H1 (cell line): Measurements from ENCODE around the gene PTH1R. TPM values are rescaled to one million over a fixed set of nuclear protein-coding genes. Genes with fewer than 3 reads are reported as not detected.

ENCODE experiments used
- CTCF ChIA-PET: fragments of 300-600 bp; sonication (Branson Sonifier 250); formaldehyde crosslinking; loops from one replicate; lab custom pipeline; 2021; ENCODE audit not compliant: partially characterized antibody; lab: Charles Lee
- POLR2A ChIA-PET: fragments of 300-600 bp; sonication (Branson Sonifier 250); formaldehyde crosslinking; loops from one replicate; lab custom pipeline; 2021; ENCODE audit warnings: inconsistent platforms; ENCODE audit not compliant: partially characterized antibody; lab: Charles Lee
- DNase-seq, 2 experiments: peaks; one replicate each; pipeline versions ENCODE4 v3.0.0 to v3.0.0-alpha.2; 2010 to 2022; ENCODE audit warnings: low spot score in 2 of 2, low read depth in 1 of 2, mixed read lengths in 1 of 2
- FAIRE-seq: peaks from 2 replicates; lab custom pipeline; 2011; peaks lifted over from hg19 to GRCh38; lab: Jason Lieb, UNC
- H2AFZ ChIP-seq: 2 replicates; pipeline ENCODE4 v1.8.1; 2012; ENCODE audit warnings: low read length, inconsistent platforms
- H2AK5ac ChIP-seq: 2 replicates; pipeline ENCODE4 v1.6.1; 2013; ENCODE audit warnings: low read depth, low read length
- H2BK120ac ChIP-seq: replicated peaks from 2 replicates; pipeline ENCODE3; 2013; ENCODE audit warnings: low read depth, low read length, inconsistent platforms
- H2BK12ac ChIP-seq: 2 replicates; pipeline ENCODE4 v1.6.1; 2013; ENCODE audit warnings: low read depth, low read length
- H2BK15ac ChIP-seq: 2 replicates; pipeline ENCODE4 v1.6.1; 2013; ENCODE audit warnings: low read length
- H2BK20ac ChIP-seq: 2 replicates; pipeline ENCODE4 v1.6.1; 2013; ENCODE audit warnings: low read length
- H2BK5ac ChIP-seq: 2 replicates; pipeline ENCODE4 v1.6.1; 2013; ENCODE audit warnings: low read depth, low read length
- H3K14ac ChIP-seq: 2 replicates; pipeline ENCODE4 v1.6.1; 2013; ENCODE audit warnings: inconsistent platforms; ENCODE audit not compliant: insufficient read length
- H3K18ac ChIP-seq: 2 replicates; pipeline ENCODE4 v1.6.1; 2013; ENCODE audit warnings: low read length; ENCODE audit errors: extremely low read depth
- H3K23ac ChIP-seq: 2 replicates; pipeline ENCODE4 v1.6.1; 2013; ENCODE audit warnings: inconsistent platforms; ENCODE audit not compliant: insufficient read length
- H3K23me2 ChIP-seq: 2 replicates; pipeline ENCODE4 v1.6.1; 2013; ENCODE audit warnings: low read depth, low read length
- H3K27ac ChIP-seq: 2 replicates; pipeline ENCODE4 v1.6.1; 2011; ENCODE audit warnings: low read depth, low read length, inconsistent platforms
- H3K27me3 ChIP-seq, 4 experiments: replicated peaks in 1 of 4; 1 replicate in 1 of 4; 2 replicates in 3 of 4; pipeline versions ENCODE4 v1.6.1 to v1.8.1; 2011 to 2013; ENCODE audit warnings: low read length in 3 of 4, mild to moderate bottlenecking in 3 of 4, inconsistent platforms in 2 of 4, mixed read lengths in 2 of 4, moderate library complexity in 1 of 4; ENCODE audit not compliant: control insufficient read depth in 3 of 4, insufficient read depth in 3 of 4; ENCODE audit errors: extremely low read depth in 1 of 4
- H3K36me3 ChIP-seq, 4 experiments: 2 replicates each; pipeline versions ENCODE4 v1.6.1 to v1.8.1; 2011 to 2013; ENCODE audit warnings: mild to moderate bottlenecking in 4 of 4, low read length in 3 of 4, moderate library complexity in 2 of 4, control low read depth in 1 of 4, inconsistent platforms in 1 of 4; ENCODE audit not compliant: insufficient read depth in 4 of 4, control insufficient read depth in 2 of 4
- H3K4ac ChIP-seq: replicated peaks from 2 replicates; pipeline ENCODE3; 2013; ENCODE audit warnings: low read length, low read depth, mixed read lengths, inconsistent platforms; ENCODE audit not compliant: insufficient read length
- H3K4me1 ChIP-seq, 4 experiments: replicated peaks in 1 of 4; 1 replicate in 1 of 4; 2 replicates in 3 of 4; pipeline versions ENCODE4 v1.6.1 to v1.8.1; 2011 to 2013; ENCODE audit warnings: low read length in 3 of 4, inconsistent platforms in 2 of 4, mixed read lengths in 1 of 4; ENCODE audit not compliant: insufficient read depth in 4 of 4, control insufficient read depth in 3 of 4
- H3K4me2 ChIP-seq, 2 experiments: 2 replicates each; pipeline versions ENCODE4 v1.6.1 to v1.8.1; 2011 to 2013; ENCODE audit warnings: low read depth in 2 of 2, low read length in 2 of 2, control low read depth in 1 of 2, inconsistent platforms in 1 of 2, mild to moderate bottlenecking in 1 of 2; ENCODE audit not compliant: insufficient read depth in 1 of 2
- H3K4me3 ChIP-seq, 4 experiments: fragments of 200-600, 300-600 bp in 1 of 4; sonication (generic), shearing (Covaris generic), sonication (Bioruptor Twin) in 1 of 4; 2 replicates each; pipeline versions ENCODE4 v1.5.1 to v1.8.1; 2011 to 2016; ENCODE audit warnings: low read length in 4 of 4, low read depth in 3 of 4, control low read depth in 2 of 4, inconsistent platforms in 2 of 4, mild to moderate bottlenecking in 2 of 4, mixed read lengths in 1 of 4, moderate library complexity in 1 of 4; ENCODE audit not compliant: insufficient read depth in 2 of 4; ENCODE audit errors: extremely low read depth in 1 of 4
- H3K56ac ChIP-seq: replicated peaks from 2 replicates; pipeline ENCODE3; 2013; ENCODE audit warnings: low read depth, mild to moderate bottlenecking, mixed read lengths, low read length, inconsistent platforms; ENCODE audit not compliant: insufficient read length
- H3K79me1 ChIP-seq: 2 replicates; pipeline ENCODE4 v1.6.1; 2013; ENCODE audit warnings: low read depth, low read length, control low read depth
- H3K79me2 ChIP-seq, 2 experiments: 2 replicates each; pipeline versions ENCODE4 v1.6.1 to v1.8.1; 2012 to 2013; ENCODE audit warnings: low read length in 2 of 2, mild to moderate bottlenecking in 2 of 2, inconsistent platforms in 1 of 2; ENCODE audit not compliant: insufficient read depth in 2 of 2, control insufficient read depth in 1 of 2
- H3K9ac ChIP-seq, 4 experiments: replicated peaks in 1 of 4; 1 replicate in 1 of 4; 2 replicates in 3 of 4; pipeline versions ENCODE4 v1.6.1 to v1.8.1; 2011 to 2013; ENCODE audit warnings: low read depth in 3 of 4, low read length in 3 of 4, control low read depth in 2 of 4, mild to moderate bottlenecking in 2 of 4, moderate library complexity in 2 of 4, inconsistent platforms in 1 of 4; ENCODE audit errors: extremely low read depth in 1 of 4
- H3K9me3 ChIP-seq, 2 experiments: 2 replicates each; pipeline versions ENCODE4 v1.6.1 to v1.8.1; 2012 to 2013; ENCODE audit warnings: mild to moderate bottlenecking in 2 of 2, moderate library complexity in 2 of 2, control low read depth in 1 of 2, inconsistent platforms in 1 of 2, low read depth in 1 of 2, low read length in 1 of 2, mixed read lengths in 1 of 2; ENCODE audit not compliant: insufficient read depth in 2 of 2
- H4K20me1 ChIP-seq, 2 experiments: replicated peaks in 1 of 2; 2 replicates each; pipeline versions ENCODE3 to v1.8.1; 2011 to 2013; ENCODE audit warnings: inconsistent platforms in 2 of 2, low read length in 2 of 2, mild to moderate bottlenecking in 1 of 2; ENCODE audit not compliant: insufficient read depth in 2 of 2, control insufficient read depth in 1 of 2
- H4K5ac ChIP-seq: 2 replicates; pipeline ENCODE4 v1.6.1; 2013; ENCODE audit warnings: low read length, low read depth, mixed read lengths, inconsistent platforms; ENCODE audit not compliant: insufficient read length
- H4K8ac ChIP-seq: 2 replicates; pipeline ENCODE4 v1.8.0; 2013; ENCODE audit warnings: mild to moderate bottlenecking, moderate library complexity, low read length, inconsistent platforms; ENCODE audit not compliant: insufficient read depth; ENCODE audit errors: extremely low read depth
- H4K91ac ChIP-seq: replicated peaks from 2 replicates; pipeline ENCODE3; 2013; ENCODE audit warnings: low read length, mixed read lengths, inconsistent platforms; ENCODE audit not compliant: insufficient read length
- ASH2L ChIP-seq: fragments of 200-600, 300-600 bp; sonication (generic); IDR thresholded peaks from one replicate; pipeline ENCODE4 v1.7.1; 2017; ENCODE audit warnings: low read length
- BCL11A ChIP-seq, 2 experiments: IDR thresholded peaks; one replicate each; pipeline ENCODE4 v1.6.1; 2011; ENCODE audit warnings: low read depth in 2 of 2, low read length in 2 of 2, mild to moderate bottlenecking in 2 of 2
- CBX5 ChIP-seq: fragments of 300-800, 300-1000 bp; sonication (generic); IDR thresholded peaks from 2 replicates; pipeline ENCODE4 v1.7.1; 2016; ENCODE audit warnings: antibody characterized with exemption, low read length, low read depth
- CEBPB ChIP-seq: IDR thresholded peaks from 2 replicates; pipeline ENCODE4 v1.6.1; 2012; ENCODE audit warnings: low read depth, low read length
- EZH2 ChIP-seq: fragments of 200-600 bp; sonication (generic); IDR thresholded peaks from 2 replicates; pipeline ENCODE4 v1.7.1; 2012; ENCODE audit warnings: low read depth, mild to moderate bottlenecking, moderate library complexity, low read length, inconsistent platforms; ENCODE audit not compliant: severe bottlenecking
- FOSL1 ChIP-seq: IDR thresholded peaks from 2 replicates; pipeline ENCODE4 v1.6.1; 2011; ENCODE audit warnings: mild to moderate bottlenecking, low read depth, low read length, moderate library complexity; ENCODE audit not compliant: insufficient read depth
- GTF2F1 ChIP-seq: IDR thresholded peaks from 2 replicates; pipeline ENCODE4 v1.6.1; 2012; ENCODE audit warnings: low read depth, low read length, improper control_type of control experiment, borderline replicate concordance
- HDAC2 ChIP-seq, 2 experiments: fragments of 300-600 bp in 1 of 2; sonication (generic) in 1 of 2; IDR thresholded peaks; 2 replicates each; pipeline ENCODE4 v1.6.1; 2011 to 2012; ENCODE audit warnings: low read depth in 2 of 2, low read length in 2 of 2, mild to moderate bottlenecking in 2 of 2, moderate library complexity in 2 of 2, borderline replicate concordance in 1 of 2, inconsistent platforms in 1 of 2
- POLR2A ChIP-seq, 2 experiments: IDR thresholded peaks; 1 replicate in 1 of 2; 2 replicates in 1 of 2; pipeline ENCODE4 v1.6.1; 2011; ENCODE audit warnings: low read depth in 2 of 2, low read length in 2 of 2, mild to moderate bottlenecking in 2 of 2; ENCODE audit errors: control extremely low read depth in 1 of 2
- SIRT6 ChIP-seq: IDR thresholded peaks from one replicate; pipeline ENCODE4 v1.7.1; 2012; ENCODE audit warnings: low read length, inconsistent platforms
- SP2 ChIP-seq: IDR thresholded peaks from 2 replicates; pipeline ENCODE4 v1.6.1; 2012; ENCODE audit warnings: mild to moderate bottlenecking, low read length, inconsistent platforms
- SP4 ChIP-seq: IDR thresholded peaks from 2 replicates; pipeline ENCODE4 v1.6.1; 2012; ENCODE audit warnings: low read length, inconsistent platforms
- TAF1 ChIP-seq: IDR thresholded peaks from 2 replicates; pipeline ENCODE4 v1.6.1; 2011; ENCODE audit warnings: mild to moderate bottlenecking, low read depth, low read length
- TBP ChIP-seq: IDR thresholded peaks from 2 replicates; pipeline ENCODE4 v1.6.1; 2011; ENCODE audit warnings: low read depth, low read length, improper control_type of control experiment
- ZNF274 ChIP-seq: IDR thresholded peaks from 2 replicates; pipeline ENCODE4 v1.7.0; 2012; ENCODE audit warnings: low read length, borderline replicate concordance; ENCODE audit errors: extremely low read depth
- WGBS, 2 experiments: shearing (Covaris generic) in 1 of 2; methylation state at CpG; one replicate each; pipeline versions ENCODE4 v1.1.6 to v1.1.7; 2013 to 2015; ENCODE audit warnings: low lambda C conversion rate in 2 of 2, mixed read lengths in 2 of 2, inconsistent platforms in 1 of 2, low coverage in 1 of 2, missing lambda C conversion rate in 1 of 2; ENCODE audit not compliant: insufficient replicate concordance in 2 of 2, insufficient coverage in 1 of 2, insufficient read length in 1 of 2; ENCODE audit errors: extremely low coverage in 1 of 2, missing lambda C conversion rate in 1 of 2; 5-methylcytosine and 5-hydroxymethylcytosine counted together
- polyA plus RNA-seq, 7 experiments: library from polyadenylated mRNA; depleted of rRNA in 3 of 7; stranded (reverse) in 5 of 7; unstranded in 2 of 7; fragments of >200 nt in 5 of 7; fragments of 200-250 nt in 2 of 7; gene quantifications; 1 replicate in 5 of 7; 2 replicates in 1 of 7; 4 replicates in 1 of 7; pipeline versions ENCODE4 v1.2.1 to v1.2.3, GENCODE V29; 2011 to 2013; ENCODE audit warnings: missing spikeins in 2 of 7, mixed read lengths in 2 of 7
- total RNA-seq: library from RNA; stranded (reverse); fragmentation: NEBNext Ultra II Directional; extraction: Animal tissue kit (Norgen Biotek cat#: 25700); gene quantifications from 2 replicates; pipeline ENCODE4 v1.2.1, GENCODE V29; 2021

PTH1R gene
- total and polyA plus RNA-seq, 2 of the 8 experiments (the other 6 are each of a cell fraction or from before 2014, with no cell fraction given): 0.57 to 1.5 TPM

DNA sequence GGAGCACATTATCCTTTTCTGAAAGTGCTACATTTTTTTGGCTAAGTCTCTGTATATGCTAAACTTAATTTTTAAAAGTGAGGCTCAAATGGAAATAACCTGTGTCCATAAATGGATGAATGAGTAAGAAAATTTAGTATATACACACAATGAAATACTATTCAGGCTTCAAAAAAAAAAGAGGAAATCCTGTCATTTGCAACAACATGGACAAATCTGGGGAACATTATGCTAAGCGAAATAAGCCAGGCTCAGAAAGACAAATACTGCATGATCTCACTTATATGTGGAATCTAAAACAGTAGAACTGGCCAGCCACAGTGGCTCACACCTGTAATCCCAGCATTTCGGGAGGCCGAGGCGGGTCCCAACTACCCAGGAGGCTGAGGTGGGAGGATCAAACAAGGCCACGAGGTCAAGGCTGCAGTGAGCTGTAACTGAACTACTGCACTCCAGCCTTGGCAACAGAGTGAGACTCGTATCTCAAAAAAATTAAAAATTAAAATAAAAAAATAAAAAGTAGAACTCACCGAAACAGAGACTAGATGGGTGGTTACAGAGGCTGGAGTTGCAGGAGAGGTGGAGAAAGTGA, 73.2 kb downstream of the PTH1R start:
- no peak overlapping the region for H3K56ac ChIP-seq
- H2BK120ac ChIP-seq: no peak overlapping the region
- no peak overlapping the region for H4K5ac ChIP-seq
- H3K4me1 ChIP-seq: peaks cover 5 to 14% (median 8%) of the 10 kb centered on the region in 4 experiments
- H2BK5ac ChIP-seq: no peak overlapping the region
- no peak overlapping the region for H3K14ac ChIP-seq
- no peak overlapping the region for H3K4me3 ChIP-seq
- H3K36me3 ChIP-seq: no peaks in the 10 kb centered on the region; a peak in 1 of 8 replicates
- H3K27me3 ChIP-seq: no peaks in the 10 kb centered on the region
- no peak overlapping the region for H2AFZ ChIP-seq
- H3K23ac ChIP-seq: no peak overlapping the region
- no peak overlapping the region for H2BK12ac ChIP-seq
- ChIA-PET CTCF (interaction anchor here (0.6 to 3.1 kb wide), 4 partner anchors 14 to 37 kb away, joined by 3 to 12 read pairs (median 4); no protein-coding TSS in a partner anchor), POLR2A (interaction anchor here (0.8 to 1.8 kb wide), 3 partner anchors 16 to 28 kb away, joined by 3 to 7 read pairs (median 3); partner anchors contain the start of gene CCDC12)
- 91% methylated on average over 7 of the region's 7 CpGs; no CpG with 5 or more reads in 1 of the 2 experiments for WGBS, 2 experiments
- no peak overlapping the region for H2BK15ac ChIP-seq
- no peak overlapping the region; the same call in 1 of the 2 replicates for H2AK5ac ChIP-seq
- no peak overlapping the region for H2BK20ac ChIP-seq
- no peaks in the 10 kb centered on the region; the same call in 1 of the 2 replicates for H3K23me2 ChIP-seq
- no peak for FAIRE-seq
- no peak overlapping the region for H3K4me2 ChIP-seq
- no peak for DNase-seq
- H3K18ac ChIP-seq: no peak overlapping the region
- no peak overlapping the region for H4K91ac ChIP-seq
- peaks cover 41% of the 10 kb centered on the region for H3K79me1 ChIP-seq
- no peak overlapping the region for H4K8ac ChIP-seq
- H3K9me3 ChIP-seq: no peaks in the 10 kb centered on the region
- peaks cover 29 to 96% of the 10 kb centered on the region in 2 experiments for H3K79me2 ChIP-seq
- H3K27ac ChIP-seq: no peak overlapping the region
- peaks cover 44 to 60% of the 10 kb centered on the region in 2 experiments for H4K20me1 ChIP-seq
- H3K9ac ChIP-seq: no peak overlapping the region
- no peak overlapping the region for H3K4ac ChIP-seq
- no peak for TF ChIP-seq HDAC2 (IDR thresholded peaks at IDR 0.05; ENCODE audit: borderline replicate concordance in 1 of 2, low read depth in 2 of 2, low read length in 2 of 2)
- no peak for TF ChIP-seq GTF2F1
- TF ChIP-seq CEBPB: no peak
- no peak for TF ChIP-seq ASH2L
- TF ChIP-seq SP4: no peak
- TF ChIP-seq TBP: no peak
- no peak for TF ChIP-seq TAF1
- no peak for TF ChIP-seq ZNF274
- no peak for TF ChIP-seq CBX5
- no peak for TF ChIP-seq SP2
- TF ChIP-seq SIRT6: no peak
- TF ChIP-seq POLR2A (IDR thresholded peaks at IDR 0.05; ENCODE audit: control extremely low read depth in 1 of 2, low read depth in 2 of 2, low read length in 2 of 2): no peak
- TF ChIP-seq FOSL1: no peak
- TF ChIP-seq BCL11A (IDR thresholded peaks at IDR 0.05; ENCODE audit: low read depth in 2 of 2, low read length in 2 of 2): no peak
- TF ChIP-seq EZH2: no peak
